H9 (cell line): Measurements from ENCODE around the gene KPNA2. TPM values are rescaled to one million over a fixed set of nuclear protein-coding genes. Genes with fewer than 3 reads are reported as not detected.

Source experiments
- DNase-seq: peaks from one replicate; pipeline ENCODE4 v3.0.0-alpha.2; 2017
- H2AFZ ChIP-seq: one replicate; pipeline ENCODE4 v1.6.1; 2013; ENCODE audit warnings: mild to moderate bottlenecking, low read length, control low read depth, moderate library complexity
- H2AK5ac ChIP-seq: 2 replicates; pipeline ENCODE4 v1.6.1; 2013; ENCODE audit warnings: low read length, control low read depth, mixed read lengths; ENCODE audit not compliant: insufficient read length
- H2BK120ac ChIP-seq: one replicate; pipeline ENCODE4 v1.6.1; 2013; ENCODE audit warnings: low read depth, mild to moderate bottlenecking, low read length, control low read depth, inconsistent platforms; ENCODE audit not compliant: poor library complexity, severe bottlenecking
- H2BK12ac ChIP-seq: 2 replicates; pipeline ENCODE4 v1.6.1; 2013; ENCODE audit warnings: low read length, control low read depth, mixed read lengths, low read depth; ENCODE audit not compliant: insufficient read length
- H2BK15ac ChIP-seq: 2 replicates; pipeline ENCODE4 v1.6.1; 2013; ENCODE audit warnings: low read depth, low read length, control low read depth
- H2BK20ac ChIP-seq: one replicate; pipeline ENCODE4 v1.6.1; 2013; ENCODE audit warnings: low read depth, mild to moderate bottlenecking, low read length, control low read depth, inconsistent platforms; ENCODE audit not compliant: poor library complexity, severe bottlenecking
- H2BK5ac ChIP-seq: 2 replicates; pipeline ENCODE4 v1.6.1; 2013; ENCODE audit warnings: low read length, control low read depth, mixed read lengths; ENCODE audit not compliant: insufficient read length
- H3K14ac ChIP-seq: 2 replicates; pipeline ENCODE4 v1.6.1; 2013; ENCODE audit warnings: low read length, control low read depth; ENCODE audit not compliant: insufficient read depth
- H3K18ac ChIP-seq: 2 replicates; pipeline ENCODE4 v1.6.1; 2013; ENCODE audit warnings: low read depth, mild to moderate bottlenecking, mixed read lengths, low read length, control low read depth; ENCODE audit not compliant: insufficient read length
- H3K23ac ChIP-seq: 2 replicates; pipeline ENCODE4 v1.6.1; 2013; ENCODE audit warnings: low read length, control low read depth, mixed read lengths, low read depth; ENCODE audit not compliant: insufficient read length
- H3K23me2 ChIP-seq: 2 replicates; pipeline ENCODE4 v1.6.1; 2013; ENCODE audit warnings: low read depth, mild to moderate bottlenecking, mixed read lengths, low read length, control low read depth; ENCODE audit not compliant: insufficient read length, poor library complexity, severe bottlenecking
- H3K27ac ChIP-seq: 2 replicates; pipeline ENCODE4 v1.5.1; 2013; ENCODE audit warnings: low read length, control low read depth, mixed read lengths, low read depth; ENCODE audit not compliant: insufficient read length
- H3K27me3 ChIP-seq: 2 replicates; pipeline ENCODE4 v1.6.1; 2013; ENCODE audit warnings: low read length, control low read depth, inconsistent platforms; ENCODE audit not compliant: insufficient read depth
- H3K4ac ChIP-seq: 2 replicates; pipeline ENCODE4 v1.6.1; 2013; ENCODE audit warnings: low read depth, mild to moderate bottlenecking, control low read depth, inconsistent platforms, low read length, moderate library complexity
- H3K4me1 ChIP-seq: 2 replicates; pipeline ENCODE4 v1.6.1; 2013; ENCODE audit warnings: low read length, control low read depth, inconsistent platforms; ENCODE audit not compliant: insufficient read depth
- H3K4me2 ChIP-seq: 2 replicates; pipeline ENCODE4 v1.6.1; 2013; ENCODE audit warnings: low read length, control low read depth, mixed read lengths; ENCODE audit not compliant: insufficient read length, insufficient read depth
- H3K56ac ChIP-seq: 2 replicates; pipeline ENCODE4 v1.6.1; 2013; ENCODE audit warnings: low read depth, mild to moderate bottlenecking, mixed read lengths, low read length, control low read depth; ENCODE audit not compliant: insufficient read length
- H3K79me1 ChIP-seq: 2 replicates; pipeline ENCODE4 v1.6.1; 2013; ENCODE audit warnings: low read depth, mild to moderate bottlenecking, moderate library complexity, low read length, control low read depth, inconsistent platforms; ENCODE audit not compliant: insufficient read depth, poor library complexity, severe bottlenecking
- H3K79me2 ChIP-seq: 2 replicates; pipeline ENCODE4 v1.6.1; 2013; ENCODE audit warnings: low read length, control low read depth, inconsistent platforms; ENCODE audit not compliant: insufficient read depth
- H3K9ac ChIP-seq: 2 replicates; pipeline ENCODE4 v1.6.1; 2013; ENCODE audit warnings: low read length, control low read depth, mixed read lengths; ENCODE audit not compliant: insufficient read length; ENCODE audit errors: extremely low read depth
- H3K9me3 ChIP-seq: one replicate; pipeline ENCODE4 v1.6.1; 2013; ENCODE audit warnings: low read depth, low read length, inconsistent platforms; ENCODE audit not compliant: control insufficient read depth
- H3T11ph ChIP-seq: one replicate; pipeline ENCODE4 v1.6.1; 2013; ENCODE audit warnings: mild to moderate bottlenecking, low read length, control low read depth, inconsistent platforms
- H4K20me1 ChIP-seq: one replicate; pipeline ENCODE4 v1.6.1; 2013; ENCODE audit not compliant: control insufficient read depth, insufficient read length, insufficient read depth
- H4K5ac ChIP-seq: 2 replicates; pipeline ENCODE4 v1.6.1; 2013; ENCODE audit warnings: low read depth, mild to moderate bottlenecking, mixed read lengths, low read length, control low read depth; ENCODE audit not compliant: insufficient read length
- H4K8ac ChIP-seq: replicated peaks from 2 replicates; pipeline ENCODE4 v1.6.1; 2013; ENCODE audit warnings: low read length, control low read depth, mixed read lengths, low read depth; ENCODE audit not compliant: insufficient read length
- H4K91ac ChIP-seq: 2 replicates; pipeline ENCODE4 v1.6.1; 2013; ENCODE audit warnings: low read depth, mild to moderate bottlenecking, moderate library complexity, mixed read lengths, low read length, control low read depth; ENCODE audit not compliant: insufficient read length
- H3K27ac Mint-ChIP-seq, 3 experiments: 2 replicates in 2 of 3; 3 replicates in 1 of 3; pipeline ENCODE4 v1.8.0; 2020 to 2021; ENCODE audit warnings: mixed read lengths in 3 of 3, mild to moderate bottlenecking in 1 of 3, moderate library complexity in 1 of 3
- H3K27me3 Mint-ChIP-seq: 2 replicates; pipeline ENCODE4 v1.8.0; 2021; ENCODE audit warnings: low read depth, mild to moderate bottlenecking, moderate library complexity, mixed read lengths
- H3K36me3 Mint-ChIP-seq, 3 experiments: 2 replicates in 2 of 3; 3 replicates in 1 of 3; pipeline ENCODE4 v1.8.0; 2020 to 2021; ENCODE audit warnings: low read depth in 3 of 3, mixed read lengths in 3 of 3; ENCODE audit not compliant: insufficient read depth in 1 of 3
- H3K4me1 Mint-ChIP-seq, 2 experiments: 2 replicates each; pipeline ENCODE4 v1.8.0; 2020; ENCODE audit warnings: mixed read lengths in 2 of 2
- H3K4me3 Mint-ChIP-seq, 2 experiments: 2 replicates in 1 of 2; 3 replicates in 1 of 2; pipeline ENCODE4 v1.8.0; 2020 to 2021; ENCODE audit warnings: mild to moderate bottlenecking in 2 of 2, mixed read lengths in 2 of 2, moderate library complexity in 1 of 2
- H3K9me3 Mint-ChIP-seq, 2 experiments: 2 replicates in 1 of 2; 3 replicates in 1 of 2; pipeline ENCODE4 v1.8.0; 2020; ENCODE audit warnings: mild to moderate bottlenecking in 2 of 2, mixed read lengths in 2 of 2, moderate library complexity in 1 of 2
- WGBS: extraction: QIAGEN DNeasy Blood & Tissue Kit; methylation state at CpG from one replicate; pipeline ENCODE4 v1.1.7; 2013; ENCODE audit warnings: missing lambda C conversion rate, low lambda C conversion rate, mixed read lengths; ENCODE audit not compliant: insufficient read length; ENCODE audit errors: extremely low coverage; 5-methylcytosine and 5-hydroxymethylcytosine counted together
- total RNA-seq: library from RNA; stranded (reverse); gene quantifications from 2 replicates; pipeline ENCODE4 v1.2.1, GENCODE V29; 2021
- TF ChIP-seq, protein P1 (sequence below): fragments of 200-600 bp; sonication (generic); conservative IDR thresholded peaks from 3 replicates; pipeline ENCODE4 v1.8.0; 2021; ENCODE audit warnings: antibody characterized with exemption, mild to moderate bottlenecking

KPNA2 gene
- total RNA-seq, 1 experiment from 2014 or later, result 432 TPM

- Mint-ChIP-seq H3K9me3 (no peaks in the 10 kb centered on the region; a peak in 1 of 5 replicates), H3K27me3 (no peaks in the 10 kb centered on the region), H3K27ac (no peak overlapping the region; a peak in 1 of 7 replicates), H3K4me1 (peaks cover 6 to 8% of the 10 kb centered on the region in 2 experiments; a peak in 3 of 4 replicates), H3K4me3 (no peak overlapping the region), H3K36me3 (peaks cover 0 to 4% (median 2%) of the 10 kb centered on the region in 3 experiments; a peak in 2 of 7 replicates)
- Histone ChIP-seq H3K23me2 (no peaks in the 10 kb centered on the region), H4K8ac (no peak overlapping the region), H2BK15ac (no peak overlapping the region), H3T11ph (no peak overlapping the region), H3K4ac (no peak overlapping the region), H2BK120ac (no peak overlapping the region), H3K14ac (no peak overlapping the region), H2AK5ac (no peak overlapping the region), H3K9ac (no peak overlapping the region), H2AFZ (no peak overlapping the region), H2BK12ac (no peak overlapping the region), H3K9me3 (no peaks in the 10 kb centered on the region), H4K20me1 (no peaks in the 10 kb centered on the region), H3K4me1 (no peaks in the 10 kb centered on the region; the same call in 1 of the 2 replicates), H2BK20ac (no peak overlapping the region), H3K56ac (no peak overlapping the region), H3K4me2 (no peak overlapping the region), H4K91ac (no peak overlapping the region), H2BK5ac (no peak overlapping the region), H3K23ac (no peak overlapping the region), H3K79me2 (no peaks in the 10 kb centered on the region), H3K18ac (no peak overlapping the region), H3K27me3 (no peaks in the 10 kb centered on the region), H3K27ac (no peak overlapping the region), H3K79me1 (no peaks in the 10 kb centered on the region), H4K5ac (no peak overlapping the region)
- no peak for DNase-seq
- TF ChIP-seq, protein P1, sequence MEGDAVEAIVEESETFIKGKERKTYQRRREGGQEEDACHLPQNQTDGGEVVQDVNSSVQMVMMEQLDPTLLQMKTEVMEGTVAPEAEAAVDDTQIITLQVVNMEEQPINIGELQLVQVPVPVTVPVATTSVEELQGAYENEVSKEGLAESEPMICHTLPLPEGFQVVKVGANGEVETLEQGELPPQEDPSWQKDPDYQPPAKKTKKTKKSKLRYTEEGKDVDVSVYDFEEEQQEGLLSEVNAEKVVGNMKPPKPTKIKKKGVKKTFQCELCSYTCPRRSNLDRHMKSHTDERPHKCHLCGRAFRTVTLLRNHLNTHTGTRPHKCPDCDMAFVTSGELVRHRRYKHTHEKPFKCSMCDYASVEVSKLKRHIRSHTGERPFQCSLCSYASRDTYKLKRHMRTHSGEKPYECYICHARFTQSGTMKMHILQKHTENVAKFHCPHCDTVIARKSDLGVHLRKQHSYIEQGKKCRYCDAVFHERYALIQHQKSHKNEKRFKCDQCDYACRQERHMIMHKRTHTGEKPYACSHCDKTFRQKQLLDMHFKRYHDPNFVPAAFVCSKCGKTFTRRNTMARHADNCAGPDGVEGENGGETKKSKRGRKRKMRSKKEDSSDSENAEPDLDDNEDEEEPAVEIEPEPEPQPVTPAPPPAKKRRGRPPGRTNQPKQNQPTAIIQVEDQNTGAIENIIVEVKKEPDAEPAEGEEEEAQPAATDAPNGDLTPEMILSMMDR, result no peak
- no CpG with 5 or more reads among the region's 9 CpGs for WGBS
These were observed 17.9 kb downstream of the KPNA2 start for GRCh38 chr17:68053231-68054013.
